OCI-LY1 (cell line): Measurements from ENCODE around the gene DMD.

Experiments used
- EZH2 ChIP-seq: fragments of 200-600 bp; sonication (generic), shearing (Covaris generic); IDR thresholded peaks from 2 replicates; pipeline ENCODE4 v1.8.0; 2017; ENCODE audit warnings: borderline replicate concordance, mixed run types, mild to moderate bottlenecking, antibody characterized with exemption, low read length, moderate library complexity, mixed read lengths
- TF ChIP-seq, protein P1 (sequence below): fragments of 200-600 bp; sonication (generic), shearing (Covaris generic); IDR thresholded peaks from 2 replicates; pipeline ENCODE4 v1.5.1; 2017; ENCODE audit warnings: mild to moderate bottlenecking, antibody characterized with exemption, low read length, moderate library complexity, mixed read lengths

DNA sequence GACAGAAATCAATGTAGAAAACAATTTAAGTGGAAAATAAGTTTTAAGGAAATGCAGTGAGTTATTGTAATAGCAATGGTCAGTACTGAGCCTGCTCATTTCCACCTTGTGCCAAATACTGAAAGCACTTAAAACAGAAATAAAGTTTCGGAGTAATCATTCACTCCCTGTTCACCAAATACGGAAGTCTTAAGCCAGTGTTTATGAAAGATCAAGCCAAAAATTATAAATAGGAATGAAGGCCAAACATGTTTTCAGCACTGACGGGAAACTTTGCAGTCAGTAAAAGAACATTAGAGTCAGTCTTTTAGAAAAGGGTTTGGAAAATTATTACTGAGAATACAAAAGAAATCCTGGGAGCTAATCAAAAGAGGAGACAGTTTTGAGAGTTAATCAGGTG is 178.6 kb downstream of the DMD start:
- TF ChIP-seq, protein P1, sequence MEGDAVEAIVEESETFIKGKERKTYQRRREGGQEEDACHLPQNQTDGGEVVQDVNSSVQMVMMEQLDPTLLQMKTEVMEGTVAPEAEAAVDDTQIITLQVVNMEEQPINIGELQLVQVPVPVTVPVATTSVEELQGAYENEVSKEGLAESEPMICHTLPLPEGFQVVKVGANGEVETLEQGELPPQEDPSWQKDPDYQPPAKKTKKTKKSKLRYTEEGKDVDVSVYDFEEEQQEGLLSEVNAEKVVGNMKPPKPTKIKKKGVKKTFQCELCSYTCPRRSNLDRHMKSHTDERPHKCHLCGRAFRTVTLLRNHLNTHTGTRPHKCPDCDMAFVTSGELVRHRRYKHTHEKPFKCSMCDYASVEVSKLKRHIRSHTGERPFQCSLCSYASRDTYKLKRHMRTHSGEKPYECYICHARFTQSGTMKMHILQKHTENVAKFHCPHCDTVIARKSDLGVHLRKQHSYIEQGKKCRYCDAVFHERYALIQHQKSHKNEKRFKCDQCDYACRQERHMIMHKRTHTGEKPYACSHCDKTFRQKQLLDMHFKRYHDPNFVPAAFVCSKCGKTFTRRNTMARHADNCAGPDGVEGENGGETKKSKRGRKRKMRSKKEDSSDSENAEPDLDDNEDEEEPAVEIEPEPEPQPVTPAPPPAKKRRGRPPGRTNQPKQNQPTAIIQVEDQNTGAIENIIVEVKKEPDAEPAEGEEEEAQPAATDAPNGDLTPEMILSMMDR = no peak
- TF ChIP-seq EZH2 = no peak
